ENCODE data around the gene GFPT1. TPM values are rescaled to one million over a fixed set of nuclear protein-coding genes. Genes with fewer than 3 reads are reported as not detected.

Gene GFPT1
- total and polyA plus RNA-seq, 9 of the 15 experiments (the other 6 are each of a cell fraction or from before 2014, with no cell fraction given), result 6.6 to 38.3 (median 15.9) TPM

DNA sequence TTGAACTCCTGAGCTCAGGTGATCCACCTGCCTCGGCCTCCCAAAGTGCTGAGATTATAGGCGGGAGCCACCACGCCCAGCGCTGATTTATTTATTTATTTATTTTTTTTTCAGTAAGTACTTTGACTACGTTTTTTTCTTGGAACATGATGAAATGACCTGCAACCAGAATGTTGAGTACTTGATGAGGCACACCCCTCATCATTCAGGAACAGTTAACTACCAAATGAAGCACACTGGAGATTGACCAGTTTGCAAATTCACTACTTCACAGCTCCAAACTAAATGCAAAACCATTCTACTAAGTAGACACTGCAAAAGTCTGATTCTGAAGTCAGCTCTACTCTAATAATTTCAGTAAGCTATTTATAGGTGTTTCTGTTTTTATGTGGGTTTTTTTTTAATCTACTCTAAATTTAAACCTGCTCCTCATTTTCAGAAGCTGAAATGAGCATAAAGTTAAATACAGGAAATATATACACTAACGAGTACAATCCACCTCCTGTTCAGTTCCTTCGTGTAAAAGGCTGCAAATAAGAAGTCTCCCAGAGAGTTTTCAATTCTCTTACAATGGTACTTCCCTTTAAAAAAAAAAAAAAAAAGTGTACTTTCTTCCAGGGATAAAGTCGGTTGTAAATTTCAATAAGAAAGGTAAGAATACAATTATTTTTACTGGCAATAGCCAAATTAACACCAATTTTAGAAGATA, 1.4 kb downstream of the GFPT1 start (continued):
- TF ChIP-seq, protein P1, sequence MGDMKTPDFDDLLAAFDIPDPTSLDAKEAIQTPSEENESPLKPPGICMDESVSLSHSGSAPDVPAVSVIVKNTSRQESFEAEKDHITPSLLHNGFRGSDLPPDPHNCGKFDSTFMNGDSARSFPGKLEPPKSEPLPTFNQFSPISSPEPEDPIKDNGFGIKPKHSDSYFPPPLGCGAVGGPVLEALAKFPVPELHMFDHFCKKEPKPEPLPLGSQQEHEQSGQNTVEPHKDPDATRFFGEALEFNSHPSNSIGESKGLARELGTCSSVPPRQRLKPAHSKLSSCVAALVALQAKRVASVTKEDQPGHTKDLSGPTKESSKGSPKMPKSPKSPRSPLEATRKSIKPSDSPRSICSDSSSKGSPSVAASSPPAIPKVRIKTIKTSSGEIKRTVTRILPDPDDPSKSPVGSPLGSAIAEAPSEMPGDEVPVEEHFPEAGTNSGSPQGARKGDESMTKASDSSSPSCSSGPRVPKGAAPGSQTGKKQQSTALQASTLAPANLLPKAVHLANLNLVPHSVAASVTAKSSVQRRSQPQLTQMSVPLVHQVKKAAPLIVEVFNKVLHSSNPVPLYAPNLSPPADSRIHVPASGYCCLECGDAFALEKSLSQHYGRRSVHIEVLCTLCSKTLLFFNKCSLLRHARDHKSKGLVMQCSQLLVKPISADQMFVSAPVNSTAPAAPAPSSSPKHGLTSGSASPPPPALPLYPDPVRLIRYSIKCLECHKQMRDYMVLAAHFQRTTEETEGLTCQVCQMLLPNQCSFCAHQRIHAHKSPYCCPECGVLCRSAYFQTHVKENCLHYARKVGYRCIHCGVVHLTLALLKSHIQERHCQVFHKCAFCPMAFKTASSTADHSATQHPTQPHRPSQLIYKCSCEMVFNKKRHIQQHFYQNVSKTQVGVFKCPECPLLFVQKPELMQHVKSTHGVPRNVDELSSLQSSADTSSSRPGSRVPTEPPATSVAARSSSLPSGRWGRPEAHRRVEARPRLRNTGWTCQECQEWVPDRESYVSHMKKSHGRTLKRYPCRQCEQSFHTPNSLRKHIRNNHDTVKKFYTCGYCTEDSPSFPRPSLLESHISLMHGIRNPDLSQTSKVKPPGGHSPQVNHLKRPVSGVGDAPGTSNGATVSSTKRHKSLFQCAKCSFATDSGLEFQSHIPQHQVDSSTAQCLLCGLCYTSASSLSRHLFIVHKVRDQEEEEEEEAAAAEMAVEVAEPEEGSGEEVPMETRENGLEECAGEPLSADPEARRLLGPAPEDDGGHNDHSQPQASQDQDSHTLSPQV (IDR thresholded peaks at IDR 0.05), result no peak
- TF ChIP-seq MYC (IDR thresholded peaks at IDR 0.05; ENCODE audit: low read depth, low read length) (peak; percentile 46; the same call in 1 of the 2 replicates), MYC (CRISPR knock-in tag; IDR thresholded peaks at IDR 0.05; ENCODE audit: borderline replicate concordance, low read depth) (no peak), ZNF197 (CRISPR knock-in tag; IDR thresholded peaks at IDR 0.05; ENCODE audit: low read depth) (no peak), EP400 (IDR thresholded peaks at IDR 0.05) (peak; percentile 78), BCOR (IDR thresholded peaks at IDR 0.05) (peak; percentile 47; the same call in 1 of the 2 replicates), ARID2 (IDR thresholded peaks at IDR 0.05) (no peak), ZEB2 (IDR thresholded peaks at IDR 0.05) (peak; percentile 88), MEIS2 (IDR thresholded peaks at IDR 0.05; ENCODE audit: partially characterized antibody) (peak; percentile 63), NRF1 (conservative IDR thresholded peaks at IDR 0.05 in 1 of 2, IDR thresholded peaks at IDR 0.05 in 1 of 2) (0 out of 4 replicates have a peak, but pooled peaks of 1 of the 2 experiments have one; percentile 16), NFRKB (IDR thresholded peaks at IDR 0.05; ENCODE audit: low read depth) (0 out of 2 replicates have a peak, but pooled peaks have one; percentile 40), HDGF (IDR thresholded peaks at IDR 0.05) (no peak), PHTF2 (CRISPR knock-in tag; IDR thresholded peaks at IDR 0.05) (no peak), POLR2B (IDR thresholded peaks at IDR 0.05; ENCODE audit: low read depth, partially characterized antibody) (peak; percentile 80), JUNB (CRISPR knock-in tag; conservative IDR thresholded peaks at IDR 0.05) (0 out of 2 replicates have a peak, but pooled peaks have one; percentile 1)
- TF ChIP-seq, protein P2, sequence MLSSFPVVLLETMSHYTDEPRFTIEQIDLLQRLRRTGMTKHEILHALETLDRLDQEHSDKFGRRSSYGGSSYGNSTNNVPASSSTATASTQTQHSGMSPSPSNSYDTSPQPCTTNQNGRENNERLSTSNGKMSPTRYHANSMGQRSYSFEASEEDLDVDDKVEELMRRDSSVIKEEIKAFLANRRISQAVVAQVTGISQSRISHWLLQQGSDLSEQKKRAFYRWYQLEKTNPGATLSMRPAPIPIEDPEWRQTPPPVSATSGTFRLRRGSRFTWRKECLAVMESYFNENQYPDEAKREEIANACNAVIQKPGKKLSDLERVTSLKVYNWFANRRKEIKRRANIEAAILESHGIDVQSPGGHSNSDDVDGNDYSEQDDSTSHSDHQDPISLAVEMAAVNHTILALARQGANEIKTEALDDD (IDR thresholded peaks at IDR 0.05), result peak; percentile 81
- TF ChIP-seq, protein P3, sequence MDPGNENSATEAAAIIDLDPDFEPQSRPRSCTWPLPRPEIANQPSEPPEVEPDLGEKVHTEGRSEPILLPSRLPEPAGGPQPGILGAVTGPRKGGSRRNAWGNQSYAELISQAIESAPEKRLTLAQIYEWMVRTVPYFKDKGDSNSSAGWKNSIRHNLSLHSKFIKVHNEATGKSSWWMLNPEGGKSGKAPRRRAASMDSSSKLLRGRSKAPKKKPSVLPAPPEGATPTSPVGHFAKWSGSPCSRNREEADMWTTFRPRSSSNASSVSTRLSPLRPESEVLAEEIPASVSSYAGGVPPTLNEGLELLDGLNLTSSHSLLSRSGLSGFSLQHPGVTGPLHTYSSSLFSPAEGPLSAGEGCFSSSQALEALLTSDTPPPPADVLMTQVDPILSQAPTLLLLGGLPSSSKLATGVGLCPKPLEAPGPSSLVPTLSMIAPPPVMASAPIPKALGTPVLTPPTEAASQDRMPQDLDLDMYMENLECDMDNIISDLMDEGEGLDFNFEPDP (CRISPR knock-in tag; IDR thresholded peaks at IDR 0.05), result no peak
- TF ChIP-seq, protein P4, sequence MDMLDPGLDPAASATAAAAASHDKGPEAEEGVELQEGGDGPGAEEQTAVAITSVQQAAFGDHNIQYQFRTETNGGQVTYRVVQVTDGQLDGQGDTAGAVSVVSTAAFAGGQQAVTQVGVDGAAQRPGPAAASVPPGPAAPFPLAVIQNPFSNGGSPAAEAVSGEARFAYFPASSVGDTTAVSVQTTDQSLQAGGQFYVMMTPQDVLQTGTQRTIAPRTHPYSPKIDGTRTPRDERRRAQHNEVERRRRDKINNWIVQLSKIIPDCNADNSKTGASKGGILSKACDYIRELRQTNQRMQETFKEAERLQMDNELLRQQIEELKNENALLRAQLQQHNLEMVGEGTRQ (CRISPR knock-in tag; IDR thresholded peaks at IDR 0.05), result no peak
- TF ChIP-seq, protein P5, sequence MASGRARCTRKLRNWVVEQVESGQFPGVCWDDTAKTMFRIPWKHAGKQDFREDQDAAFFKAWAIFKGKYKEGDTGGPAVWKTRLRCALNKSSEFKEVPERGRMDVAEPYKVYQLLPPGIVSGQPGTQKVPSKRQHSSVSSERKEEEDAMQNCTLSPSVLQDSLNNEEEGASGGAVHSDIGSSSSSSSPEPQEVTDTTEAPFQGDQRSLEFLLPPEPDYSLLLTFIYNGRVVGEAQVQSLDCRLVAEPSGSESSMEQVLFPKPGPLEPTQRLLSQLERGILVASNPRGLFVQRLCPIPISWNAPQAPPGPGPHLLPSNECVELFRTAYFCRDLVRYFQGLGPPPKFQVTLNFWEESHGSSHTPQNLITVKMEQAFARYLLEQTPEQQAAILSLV (tag; IDR thresholded peaks at IDR 0.05), result peak; percentile 84
